Inferior parietal cortex (tissue), 1 donor: Measurements from ENCODE around the gene SLC38A11.

ENCODE experiments used
- DNase-seq: peaks from one replicate; pipeline ENCODE4 v3.0.0-alpha.2; 2016; ENCODE audit errors: extremely low spot score

Gene SLC38A11

GRCh38 chr2:164972216-164972615 is 16.9 kb upstream of the SLC38A11 start:
- DNase-seq, result no peak

DNA sequence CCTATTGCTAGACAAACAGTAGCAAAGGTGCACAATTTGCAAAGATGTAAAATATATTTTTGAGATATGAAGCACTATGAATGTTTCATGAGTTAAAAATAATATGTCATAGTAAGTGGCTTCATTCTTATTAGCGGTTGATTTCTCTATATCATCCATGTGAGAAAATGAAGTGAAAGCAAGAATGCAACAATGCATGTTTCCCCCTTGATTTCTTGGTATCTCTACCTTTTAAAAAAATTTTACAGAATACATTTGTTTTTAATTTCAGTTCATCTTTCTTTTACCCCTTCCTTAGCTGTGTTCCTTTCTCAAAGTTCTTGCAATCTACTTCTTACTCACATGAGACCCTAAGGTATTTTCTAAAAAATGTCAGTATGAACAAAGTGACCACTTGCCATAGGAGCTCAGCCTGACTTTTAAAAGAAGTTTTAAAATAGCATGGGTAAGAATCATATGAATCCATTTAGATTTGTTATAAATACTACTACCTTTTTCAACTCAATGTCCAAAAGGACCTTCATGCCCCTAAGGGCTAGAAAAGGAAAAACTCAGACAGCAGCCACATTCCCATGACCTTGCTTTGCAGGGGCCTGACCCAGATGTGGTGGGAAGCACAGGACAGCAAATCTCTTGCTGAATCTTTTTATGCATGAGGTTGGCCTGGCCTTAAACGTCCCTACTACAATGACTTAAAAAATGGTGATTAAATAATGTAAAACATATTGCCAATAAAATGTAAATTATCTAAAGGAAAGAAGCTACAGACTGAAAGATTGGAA is 14.8 kb upstream of the SLC38A11 start:
- no peak for DNase-seq

DNA sequence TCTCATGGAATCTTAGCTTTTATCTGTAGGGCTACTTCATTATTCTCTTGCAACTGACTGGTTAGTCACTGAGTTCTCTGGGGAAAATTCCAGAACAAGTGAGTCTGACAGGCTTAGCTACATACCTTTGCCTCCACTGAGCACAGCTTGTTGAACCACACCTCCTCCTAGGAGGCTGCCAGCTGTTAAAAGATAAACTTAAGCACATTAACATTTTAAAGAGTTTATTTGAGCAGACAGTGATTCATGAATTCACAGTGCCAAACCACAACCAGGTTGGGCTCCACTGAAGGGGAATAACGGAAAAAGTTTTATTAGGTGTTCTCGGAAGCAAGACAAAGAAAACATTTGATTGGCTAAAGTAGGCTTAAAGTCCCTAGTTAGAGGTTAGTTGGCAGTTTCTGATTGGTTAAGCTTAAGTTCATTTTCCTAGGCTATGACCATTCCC is 12.5 kb upstream of the SLC38A11 start:
- DNase-seq, result no peak

- no peak for DNase-seq
Observed at GRCh38 chr2:164967361-164967760, 12.0 kb upstream of the SLC38A11 start.

- no peak for DNase-seq
Observed at GRCh38 chr2:164964700-164965099, 9.4 kb upstream of the SLC38A11 start.

DNA sequence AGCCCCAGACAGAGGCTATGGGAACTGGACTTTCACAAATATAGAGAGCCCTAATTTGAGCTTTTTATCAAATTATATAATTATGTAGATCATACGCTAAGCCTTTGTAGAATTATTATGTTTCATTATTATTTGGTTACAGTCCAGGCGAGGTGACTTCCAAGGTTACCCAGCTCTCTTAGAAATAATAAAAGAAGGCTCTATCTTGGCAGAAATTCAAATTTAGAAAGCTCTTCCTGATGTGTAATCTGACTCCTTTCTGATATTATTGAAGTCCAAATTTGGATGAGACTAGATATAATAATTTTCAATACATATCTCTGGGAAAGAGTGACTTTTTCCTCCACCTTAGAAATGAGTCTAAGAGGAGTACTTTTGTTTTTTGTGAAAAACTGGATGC is 4.8 kb upstream of the SLC38A11 start:
- DNase-seq, result no peak

GRCh38 chr2:164954186-164954585 is 1.1 kb downstream of the SLC38A11 start:
- DNase-seq, result no peak

- DNase-seq, result no peak
Observed at GRCh38 chr2:164953279-164953678, 2.0 kb downstream of the SLC38A11 start.

- no peak for DNase-seq
Observed at GRCh38 chr2:164952057-164952702, 3.1 kb downstream of the SLC38A11 start.

DNA sequence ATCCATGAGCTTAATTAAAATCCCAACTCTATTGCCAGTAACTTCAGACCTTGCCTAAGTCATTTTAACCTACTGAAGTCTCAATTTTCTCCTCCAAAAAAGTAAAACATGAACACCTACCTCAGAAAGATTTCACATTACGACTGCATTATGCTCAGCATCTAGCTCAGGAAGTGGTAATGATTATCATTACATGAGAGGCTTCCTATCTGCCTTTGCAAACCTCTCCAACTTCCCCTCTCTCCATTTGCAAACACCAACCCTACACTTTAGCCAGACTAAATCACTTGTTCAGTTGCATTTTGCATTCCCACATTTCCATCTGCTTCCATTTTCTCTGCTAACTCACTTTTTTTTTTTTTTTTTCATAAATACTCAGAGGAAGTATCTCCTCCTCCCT is 6.8 kb downstream of the SLC38A11 start:
- DNase-seq, result no peak

GRCh38 chr2:164947281-164947680 is 8.0 kb downstream of the SLC38A11 start:
- DNase-seq, result no peak

DNA sequence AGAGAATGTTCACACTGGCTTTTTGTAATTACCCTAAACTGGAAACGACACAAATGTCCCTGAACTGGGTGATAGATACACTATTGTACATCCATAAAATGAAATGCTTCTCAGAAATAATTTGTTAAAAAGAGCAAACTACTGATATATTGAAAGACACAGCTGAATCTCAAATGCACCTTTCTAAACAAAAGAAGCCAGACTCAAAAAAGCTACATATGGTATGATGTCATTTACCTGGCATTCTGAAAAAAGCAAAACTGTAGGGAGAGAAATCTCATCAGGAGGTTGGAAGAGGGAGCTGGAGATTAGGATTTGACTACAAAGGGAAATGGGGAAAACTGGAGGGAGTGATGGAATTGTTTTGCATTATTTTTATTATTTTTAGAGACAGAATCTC is 12.0 kb downstream of the SLC38A11 start:
- DNase-seq, result no peak

DNA sequence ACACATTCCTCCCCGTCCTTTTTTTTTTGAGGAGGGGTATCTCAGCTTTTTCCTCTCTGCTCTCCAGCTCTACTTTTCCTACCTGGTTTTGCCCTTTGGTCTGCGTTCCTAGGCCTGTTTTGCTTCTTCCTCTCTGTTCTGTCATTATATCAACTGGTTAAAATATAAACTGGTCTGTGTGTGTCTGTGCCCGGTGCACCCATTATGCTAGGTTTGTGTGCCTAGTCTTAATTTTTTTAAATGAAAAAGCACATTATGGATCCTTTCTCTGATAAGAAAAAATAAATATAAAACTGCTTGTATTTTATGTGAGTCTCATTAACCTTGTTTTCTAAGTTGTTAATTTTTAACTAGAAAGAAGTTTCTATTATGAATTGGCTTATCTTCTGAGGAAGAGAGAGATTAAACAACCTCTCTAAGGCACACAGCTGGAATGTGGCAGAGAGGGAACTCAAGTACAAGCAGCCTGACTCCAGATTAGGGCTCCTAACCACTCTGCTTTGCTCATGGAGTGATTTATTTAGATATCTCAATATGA is 17.4 kb downstream of the SLC38A11 start:
- DNase-seq, result no peak

GRCh38 chr2:164935118-164936101 is 19.9 kb downstream of the SLC38A11 start:
- DNase-seq, result no peak

GRCh38 chr2:164934401-164935117 is 20.8 kb downstream of the SLC38A11 start:
- no peak for DNase-seq

DNA sequence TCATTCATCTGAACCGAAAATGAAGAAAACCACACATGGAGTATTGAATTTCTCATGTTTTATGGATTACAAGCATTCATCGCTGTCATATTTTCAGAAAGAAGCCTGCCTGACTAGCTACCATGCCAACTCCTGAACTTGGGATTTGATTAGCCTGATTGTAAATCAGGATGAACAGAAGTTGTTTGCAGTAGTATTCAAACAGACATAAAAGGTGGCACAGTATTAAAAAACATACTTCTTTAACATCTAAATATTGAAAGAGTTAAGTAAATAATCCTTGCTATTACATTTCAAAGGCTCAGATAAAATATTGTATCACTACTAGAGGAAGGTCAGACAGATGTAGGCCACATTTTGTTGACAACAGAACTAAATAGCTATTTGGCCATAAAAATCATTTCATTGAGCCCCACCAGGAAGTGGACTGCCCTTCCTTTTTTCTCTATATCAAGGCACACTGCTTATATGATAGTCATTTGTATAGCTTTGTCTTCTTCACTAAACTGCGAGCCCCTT is 21.6 kb downstream of the SLC38A11 start:
- DNase-seq, result no peak

- no peak for DNase-seq
Observed at GRCh38 chr2:164932377-164932776, 22.9 kb downstream of the SLC38A11 start.

DNA sequence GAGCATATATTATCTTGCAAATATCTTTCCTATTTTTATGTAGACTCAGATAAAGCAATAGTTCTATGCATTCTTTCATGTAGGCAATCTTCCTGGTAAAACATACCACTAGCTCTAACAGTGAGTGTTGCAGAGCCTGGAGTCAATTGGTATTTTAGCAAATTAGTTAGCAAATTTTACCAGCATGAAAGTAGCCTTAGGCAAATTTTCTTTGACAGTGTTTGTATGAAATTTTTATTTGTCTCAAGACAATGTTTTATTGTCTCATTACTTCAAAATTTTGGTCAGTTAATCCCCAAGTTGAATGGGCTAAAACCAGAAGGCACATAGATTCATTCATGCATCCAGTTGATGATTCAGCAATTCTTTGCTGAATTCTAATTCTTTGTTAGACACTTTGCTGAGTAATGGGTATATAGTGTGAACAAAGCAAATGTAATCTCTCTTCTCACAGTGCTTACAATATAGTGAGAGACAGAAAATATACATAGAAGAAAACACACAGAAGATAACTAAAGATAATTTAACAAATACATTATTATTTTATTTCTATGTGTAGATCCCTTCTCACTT is 27.1 kb downstream of the SLC38A11 start:
- no peak for DNase-seq

GRCh38 chr2:164922134-164922533 is 33.2 kb downstream of the SLC38A11 start:
- no peak for DNase-seq

DNA sequence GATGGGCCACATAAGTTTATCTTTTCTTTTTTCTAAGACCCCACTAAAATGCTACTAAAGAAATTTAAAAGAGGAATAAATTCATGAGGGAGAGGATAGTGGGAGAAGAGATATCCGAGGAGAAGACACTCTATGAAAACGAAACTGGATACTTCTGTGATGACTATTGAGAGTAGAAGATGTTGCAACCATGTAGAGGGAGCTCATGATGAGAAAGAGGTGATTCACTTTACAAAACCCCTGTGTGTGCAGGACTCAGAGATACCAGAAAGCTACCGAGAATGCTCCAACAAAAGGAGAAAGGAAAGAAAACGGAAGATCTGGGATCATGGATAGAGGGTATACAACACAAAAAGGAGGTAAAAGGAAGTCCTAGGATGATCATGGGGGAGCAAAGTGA is 34.9 kb downstream of the SLC38A11 start:
- DNase-seq, result no peak
